C4-2B (cell line): Measurements from ENCODE around the gene SLC22A15.

Experiments
- H3K27ac ChIP-seq: fragments of 450-650 bp; 2 replicates; pipeline ENCODE4 v1.5.1; 2017
- CTCF ChIP-seq: fragments of 450-650 bp; conservative IDR thresholded peaks from 2 replicates; pipeline ENCODE4 v1.5.1; 2017; ENCODE audit warnings: mild to moderate bottlenecking
- ZFX ChIP-seq: fragments of 450-650 bp; IDR thresholded peaks from 2 replicates; pipeline ENCODE4 v1.6.1; 2017

SLC22A15 gene

GRCh38 chr1:116002781-116003420 lies 26.6 kb downstream of the SLC22A15 start:
- H3K27ac ChIP-seq, result no peak overlapping the region
- TF ChIP-seq ZFX, result no peak
- no peak for TF ChIP-seq CTCF

DNA sequence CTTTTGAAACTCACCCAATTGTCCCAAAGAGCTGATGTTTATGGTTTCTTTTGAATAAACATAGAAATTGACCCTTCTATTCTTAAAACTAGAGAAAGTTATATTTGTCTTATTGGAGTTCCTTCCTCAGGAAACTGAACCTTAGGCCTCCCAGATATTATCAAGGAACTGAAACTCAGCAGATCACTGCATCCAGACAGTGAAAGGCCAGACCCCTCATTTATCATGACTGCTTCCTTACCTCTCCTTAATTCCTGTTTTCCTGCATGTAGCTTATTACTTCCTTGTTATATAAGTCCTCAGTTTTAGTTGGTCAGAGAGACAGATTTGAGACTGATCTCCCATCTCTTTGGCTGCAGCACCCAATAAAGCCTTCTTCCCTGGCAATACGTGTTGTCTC lies 27.5 kb downstream of the SLC22A15 start:
- no peak overlapping the region for H3K27ac ChIP-seq
- TF ChIP-seq CTCF (no peak), ZFX (no peak)

DNA sequence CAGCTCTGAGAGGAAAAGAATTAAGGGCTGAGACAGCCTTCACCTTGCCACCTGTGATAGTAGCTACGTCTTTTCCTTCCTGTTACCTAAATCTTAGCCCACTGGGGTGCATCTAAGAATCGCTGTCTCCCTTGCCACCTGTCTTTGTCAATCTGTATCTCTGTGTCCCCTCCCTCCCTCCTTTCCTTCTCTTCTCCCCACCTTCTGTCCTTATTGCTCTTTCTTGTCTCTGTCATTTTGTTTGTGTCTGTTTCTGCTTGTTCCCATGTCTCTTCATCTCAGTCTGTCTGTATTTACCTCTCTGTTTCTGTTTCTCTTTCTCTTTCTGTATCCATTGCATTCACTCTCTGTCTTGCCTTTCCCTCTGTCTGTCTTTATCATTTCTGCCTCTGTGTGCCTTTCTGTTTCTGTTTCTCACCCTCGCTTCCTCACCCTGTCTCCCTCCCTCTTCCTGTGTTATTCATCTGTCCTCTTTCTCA lies 30.2 kb downstream of the SLC22A15 start:
- H3K27ac ChIP-seq, result no peak overlapping the region
- no peak for TF ChIP-seq ZFX
- TF ChIP-seq CTCF, result no peak

DNA sequence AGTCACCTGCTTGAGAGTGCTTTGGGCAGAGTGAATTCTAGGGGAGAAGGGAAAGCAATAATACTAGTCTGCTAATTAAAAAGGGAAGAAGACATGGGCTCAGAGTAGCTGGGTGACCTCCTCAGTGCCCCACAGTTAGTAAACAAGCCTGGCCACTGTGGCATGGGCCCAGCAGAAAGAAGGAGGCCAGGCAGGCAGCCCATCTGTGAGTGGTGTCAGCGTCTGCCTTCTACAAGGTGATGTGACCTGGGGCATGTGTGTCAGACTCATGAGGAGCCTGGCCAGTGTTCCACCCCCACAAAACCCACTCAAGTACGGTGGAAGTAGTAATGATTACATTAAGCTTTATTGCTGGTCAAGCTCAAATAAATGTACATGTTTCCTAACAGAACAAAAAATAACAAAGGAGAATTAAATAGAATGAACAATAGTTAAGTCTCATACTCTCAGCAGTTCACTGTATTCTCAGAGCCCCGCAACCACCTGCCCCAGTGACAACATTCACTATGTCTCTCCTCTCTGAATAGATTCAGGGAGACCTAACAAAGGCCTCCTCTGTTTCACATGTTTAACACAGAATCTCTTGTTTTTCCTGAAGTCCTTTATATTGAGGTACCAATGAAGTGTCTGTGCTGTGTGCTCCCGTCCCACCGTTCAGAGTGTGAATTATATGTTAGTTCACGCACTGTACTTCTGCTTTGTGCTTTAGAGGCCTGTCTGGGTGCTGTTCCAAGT lies 32.5 kb downstream of the SLC22A15 start:
- H3K27ac ChIP-seq, result no peak overlapping the region
- no peak for TF ChIP-seq ZFX
- no peak for TF ChIP-seq CTCF

DNA sequence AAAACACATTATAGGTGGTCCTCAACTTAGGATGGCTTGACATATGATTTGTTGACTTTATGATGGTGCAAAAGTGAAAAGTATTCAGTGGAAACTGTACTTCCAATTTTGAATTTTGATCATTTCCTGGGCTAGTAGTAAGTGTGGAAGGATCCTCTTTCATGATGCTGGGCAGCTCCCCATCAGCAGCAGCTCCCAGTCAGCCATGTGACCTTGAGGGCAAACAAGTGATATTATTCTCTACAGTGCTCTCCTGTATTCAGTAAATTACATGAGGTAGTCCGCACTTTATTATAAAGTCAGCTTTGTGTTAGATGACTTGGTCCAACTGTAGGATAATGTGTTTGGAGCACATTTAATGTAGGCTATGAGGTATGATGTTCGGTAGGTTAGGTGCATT lies 36.4 kb downstream of the SLC22A15 start:
- no peak overlapping the region for H3K27ac ChIP-seq
- TF ChIP-seq ZFX (no peak), CTCF (no peak)

GRCh38 chr1:116015679-116016078 lies 39.4 kb downstream of the SLC22A15 start:
- TF ChIP-seq CTCF (no peak), ZFX (no peak)
- H3K27ac ChIP-seq, result peak overlapping the region; percentile 51; the same call in 1 of the 2 replicates

- TF ChIP-seq CTCF (no peak), ZFX (no peak)
- H3K27ac ChIP-seq, result no peak overlapping the region
These were observed 41.7 kb downstream of the SLC22A15 start for GRCh38 chr1:116018007-116018406.
